Natural killer cell (primary cell): ENCODE measurements around the gene PKHD1. TPM values are rescaled to one million over a fixed set of nuclear protein-coding genes. Genes with fewer than 3 reads are reported as not detected.

Source experiments
- ATAC-seq, 3 donors: fragments of 150-1000 bp in 2 of 3; fragments of 200-7000 bp in 1 of 3; cut with Tn5 transposase; 1 replicate in 1 of 3; 2 replicates in 2 of 3; pipeline ENCODE4 v1.10.0; 2021; ENCODE audit warnings: mild to moderate bottlenecking in 2 of 3, moderate library complexity in 2 of 3
- DNase-seq, 2 donors: peaks; one replicate each; pipeline versions ENCODE4 v3.0.0 to v3.0.0-alpha.2; 2013 to 2021; ENCODE audit warnings: mixed read lengths in 1 of 2
- H3K27ac ChIP-seq: one replicate; pipeline ENCODE4 v1.5.1; 2013; ENCODE audit warnings: mild to moderate bottlenecking, low read length
- H3K27me3 ChIP-seq: one replicate; pipeline ENCODE4 v1.6.1; 2013; ENCODE audit warnings: low read length; ENCODE audit not compliant: control insufficient read depth, insufficient read depth
- H3K36me3 ChIP-seq: one replicate; pipeline ENCODE4 v1.6.1; 2013; ENCODE audit warnings: low read length; ENCODE audit not compliant: control insufficient read depth, insufficient read depth
- H3K4me1 ChIP-seq: one replicate; pipeline ENCODE4 v1.6.1; 2013; ENCODE audit warnings: low read length; ENCODE audit not compliant: control insufficient read depth, insufficient read depth
- H3K4me3 ChIP-seq: one replicate; pipeline ENCODE4 v1.5.1; 2013; ENCODE audit warnings: low read length
- H3K9me3 ChIP-seq: one replicate; pipeline ENCODE4 v1.6.1; 2013; ENCODE audit warnings: low read length; ENCODE audit not compliant: control insufficient read depth, insufficient read depth
- H3K27ac Mint-ChIP-seq, 2 donors: one replicate each; pipeline ENCODE4 v1.8.0; 2022; ENCODE audit warnings: mild to moderate bottlenecking in 2 of 2, mixed read lengths in 2 of 2, moderate library complexity in 1 of 2
- H3K27me3 Mint-ChIP-seq, 2 donors: one replicate each; pipeline ENCODE4 v1.8.0; 2022; ENCODE audit warnings: low read depth in 2 of 2, mixed read lengths in 2 of 2
- H3K36me3 Mint-ChIP-seq: one replicate; pipeline ENCODE4 v1.8.0; 2022; ENCODE audit warnings: mixed read lengths
- H3K4me1 Mint-ChIP-seq, 2 donors: one replicate each; pipeline ENCODE4 v1.8.0; 2022; ENCODE audit warnings: mixed read lengths in 2 of 2
- H3K4me3 Mint-ChIP-seq: one replicate; pipeline ENCODE4 v1.8.0; 2022; ENCODE audit warnings: mild to moderate bottlenecking, moderate library complexity, mixed read lengths
- H3K9me3 Mint-ChIP-seq, 2 donors: one replicate each; pipeline ENCODE4 v1.8.0; 2022; ENCODE audit warnings: mixed read lengths in 2 of 2
- CTCF ChIP-seq: fragments of 200-600 bp; IDR thresholded peaks from one replicate; pipeline ENCODE4 v1.8.0; 2022; ENCODE audit warnings: antibody characterized with exemption
- WGBS: methylation state at CpG from one replicate; pipeline ENCODE4 v1.1.7; 2013; ENCODE audit warnings: missing lambda C conversion rate; ENCODE audit not compliant: insufficient coverage; 5-methylcytosine and 5-hydroxymethylcytosine counted together
- intact Hi-C: fragments of 100-400 bp; cut with micrococcal nuclease; formaldehyde crosslinking; loops from one replicate; pipeline ENCODE4 v1.14.2; 2022
- total RNA-seq, 4 donors: library from RNA; stranded (reverse); fragments of 120-200 nt in 1 of 4; gene quantifications; one replicate each; pipeline versions ENCODE4 v1.2.3 to v1.2.4, GENCODE V29; 2013 to 2022

The PKHD1 gene
- total RNA-seq, 3 donors from 2014 or later (not counting 1 experiment from before 2014, with no cell fraction given), result not detected

- intact Hi-C loops, result no loop called here
- no CpG with 5 or more reads among the region's 3 CpGs for WGBS
- no peaks in the 10 kb centered on the region for H3K36me3 Mint-ChIP-seq
- Histone ChIP-seq H3K36me3 (no peaks in the 10 kb centered on the region), H3K4me1 (no peaks in the 10 kb centered on the region), H3K27me3 (no peaks in the 10 kb centered on the region), H3K27ac (no peak overlapping the region), H3K4me3 (no peak overlapping the region), H3K9me3 (no peaks in the 10 kb centered on the region)
- H3K27ac Mint-ChIP-seq, result no peak overlapping the region
- H3K4me1 Mint-ChIP-seq, result no peaks in the 10 kb centered on the region
- TF ChIP-seq CTCF, result no peak
- DNase-seq (no peak), ATAC-seq (no peak)
- no peak overlapping the region for H3K4me3 Mint-ChIP-seq
- no peaks in the 10 kb centered on the region for H3K27me3 Mint-ChIP-seq
- peaks cover 2 to 6% of the 10 kb centered on the region in 2 donors for H3K9me3 Mint-ChIP-seq
These were observed 479.0 kb downstream of the PKHD1 start for GRCh38 chr6:51608383-51608782.

GRCh38 chr6:51600514-51600913 is 486.9 kb downstream of the PKHD1 start:
- no CpG with 5 or more reads among the region's 2 CpGs for WGBS
- H3K9me3 Mint-ChIP-seq, result peaks cover 10 to 11% of the 10 kb centered on the region in 2 donors
- DNase-seq, result no peak
- TF ChIP-seq CTCF, result no peak
- H3K27ac ChIP-seq, result no peak overlapping the region
- H3K27ac Mint-ChIP-seq, result no peak overlapping the region
- peaks cover 16% of the 10 kb centered on the region for H3K36me3 Mint-ChIP-seq
- no peaks in the 10 kb centered on the region for H3K36me3 ChIP-seq
- no peak overlapping the region for H3K4me3 Mint-ChIP-seq
- no peaks in the 10 kb centered on the region for H3K4me1 Mint-ChIP-seq
- intact Hi-C loops, result no loop called here
- no peaks in the 10 kb centered on the region for H3K4me1 ChIP-seq
- H3K9me3 ChIP-seq, result no peaks in the 10 kb centered on the region
- H3K27me3 ChIP-seq, result no peaks in the 10 kb centered on the region
- ATAC-seq, result no peak
- H3K27me3 Mint-ChIP-seq, result no peaks in the 10 kb centered on the region
- no peak overlapping the region for H3K4me3 ChIP-seq

GRCh38 chr6:51598171-51598570 is 489.2 kb downstream of the PKHD1 start:
- Histone ChIP-seq H3K9me3 (no peaks in the 10 kb centered on the region), H3K4me1 (no peaks in the 10 kb centered on the region), H3K27ac (no peak overlapping the region), H3K36me3 (no peaks in the 10 kb centered on the region), H3K4me3 (no peak overlapping the region), H3K27me3 (no peaks in the 10 kb centered on the region)
- Mint-ChIP-seq H3K4me3 (no peak overlapping the region), H3K36me3 (peaks cover 16% of the 10 kb centered on the region), H3K27ac (no peak overlapping the region), H3K4me1 (no peaks in the 10 kb centered on the region), H3K27me3 (no peaks in the 10 kb centered on the region), H3K9me3 (peaks cover 15 to 19% of the 10 kb centered on the region in 2 donors)
- ATAC-seq (no peak), DNase-seq (no peak)
- intact Hi-C loops, result no loop called here
- WGBS, result 86% methylated on average over 18 of the region's 18 CpGs
- no peak for TF ChIP-seq CTCF

- H3K27me3 Mint-ChIP-seq, result no peaks in the 10 kb centered on the region
- WGBS, result 24% methylated on average over 1 of the region's 1 CpG
- intact Hi-C loops, result no loop called here
- no peak for DNase-seq
- ATAC-seq, result no peak
- no peaks in the 10 kb centered on the region for H3K27me3 ChIP-seq
- no peaks in the 10 kb centered on the region for H3K4me1 ChIP-seq
- H3K4me3 ChIP-seq, result no peak overlapping the region
- peaks cover 15 to 19% of the 10 kb centered on the region in 2 donors for H3K9me3 Mint-ChIP-seq
- no peak overlapping the region for H3K27ac Mint-ChIP-seq
- H3K4me3 Mint-ChIP-seq, result no peak overlapping the region
- no peaks in the 10 kb centered on the region for H3K4me1 Mint-ChIP-seq
- TF ChIP-seq CTCF, result no peak
- H3K36me3 ChIP-seq, result no peaks in the 10 kb centered on the region
- no peak overlapping the region for H3K27ac ChIP-seq
- peaks cover 16% of the 10 kb centered on the region for H3K36me3 Mint-ChIP-seq
- H3K9me3 ChIP-seq, result no peaks in the 10 kb centered on the region
These were observed 492.4 kb downstream of the PKHD1 start for GRCh38 chr6:51594981-51595380.
